ENCODE data around the gene CARD11.
"Not testable (repeated sequence)": the region's sequence is repeated elsewhere in the genome, so short reads cannot be mapped to it uniquely, and the experiment has no call there.

CARD11 gene

GRCh38 chr7:2924866-2925840 lies 118.5 kb downstream of the CARD11 start:
- no peak for DNase-seq (ENCODE audit: low spot score)

GRCh38 chr7:2923886-2924574 lies 119.6 kb downstream of the CARD11 start:
- DNase-seq (ENCODE audit: low spot score), result no peak

- no peak for DNase-seq (ENCODE audit: low spot score)
These were observed 120.3 kb downstream of the CARD11 start for GRCh38 chr7:2923291-2923781.

- no peak for DNase-seq (ENCODE audit: low spot score)
These were observed 120.8 kb downstream of the CARD11 start for GRCh38 chr7:2922866-2923265.

GRCh38 chr7:2922348-2922691 lies 121.3 kb downstream of the CARD11 start:
- no peak for DNase-seq (ENCODE audit: low spot score)

GRCh38 chr7:2921653-2922347 lies 121.9 kb downstream of the CARD11 start:
- peak; percentile 82 for DNase-seq (ENCODE audit: low spot score)

GRCh38 chr7:2920956-2921652 lies 122.6 kb downstream of the CARD11 start:
- DNase-seq (ENCODE audit: low spot score), result no peak

GRCh38 chr7:2920480-2920879 lies 123.2 kb downstream of the CARD11 start:
- not testable (repeated sequence) for DNase-seq (ENCODE audit: low spot score)

GRCh38 chr7:2920041-2920440 lies 123.6 kb downstream of the CARD11 start:
- DNase-seq (ENCODE audit: low spot score), result no peak

- no peak for DNase-seq (ENCODE audit: low spot score)
These were observed 124.4 kb downstream of the CARD11 start for GRCh38 chr7:2919256-2919655.

- DNase-seq (ENCODE audit: low spot score), result no peak
These were observed 125.3 kb downstream of the CARD11 start for GRCh38 chr7:2918406-2918805.

GRCh38 chr7:2915023-2915422 lies 128.6 kb downstream of the CARD11 start:
- DNase-seq (ENCODE audit: low spot score), result no peak

- DNase-seq (ENCODE audit: low spot score), result no peak
These were observed 129.8 kb downstream of the CARD11 start for GRCh38 chr7:2913760-2914387.

- no peak for DNase-seq (ENCODE audit: low spot score)
These were observed 130.8 kb downstream of the CARD11 start for GRCh38 chr7:2912684-2913439.

- DNase-seq (ENCODE audit: low spot score), result no peak
These were observed 132.2 kb downstream of the CARD11 start for GRCh38 chr7:2911466-2911865.

- DNase-seq (ENCODE audit: low spot score), result no peak
These were observed 134.1 kb downstream of the CARD11 start for GRCh38 chr7:2909471-2910039.

- no peak for DNase-seq (ENCODE audit: low spot score)
These were observed 134.6 kb downstream of the CARD11 start for GRCh38 chr7:2909043-2909442.

GRCh38 chr7:2908103-2908683 lies 135.5 kb downstream of the CARD11 start:
- no peak for DNase-seq (ENCODE audit: low spot score)

GRCh38 chr7:2906197-2906931 lies 137.3 kb downstream of the CARD11 start:
- DNase-seq (ENCODE audit: low spot score), result no peak

Measured in HuH-7 (cell line).